Osteocyte (in vitro differentiated cells): ENCODE measurements around the gene BTD. TPM values are rescaled to one million over a fixed set of nuclear protein-coding genes. Genes with fewer than 3 reads are reported as not detected.

ENCODE experiments used
- DNase-seq: peaks from one replicate; pipeline ENCODE4 v3.0.0; 2021; ENCODE audit warnings: mixed read lengths; ENCODE audit not compliant: unreplicated experiment; ENCODE audit errors: extremely low spot score
- H3K27ac Mint-ChIP-seq: one replicate; pipeline ENCODE4 v1.8.0; 2021; ENCODE audit warnings: mild to moderate bottlenecking, mixed read lengths; ENCODE audit not compliant: unreplicated experiment
- H3K27me3 Mint-ChIP-seq: one replicate; pipeline ENCODE4 v1.8.0; 2021; ENCODE audit warnings: mixed read lengths; ENCODE audit not compliant: unreplicated experiment
- H3K36me3 Mint-ChIP-seq: one replicate; pipeline ENCODE4 v1.8.0; 2021; ENCODE audit warnings: mixed read lengths; ENCODE audit not compliant: unreplicated experiment
- H3K4me1 Mint-ChIP-seq: one replicate; pipeline ENCODE4 v1.8.0; 2021; ENCODE audit warnings: mixed read lengths; ENCODE audit not compliant: unreplicated experiment
- H3K4me3 Mint-ChIP-seq: one replicate; pipeline ENCODE4 v1.8.0; 2021; ENCODE audit warnings: mild to moderate bottlenecking, moderate library complexity, mixed read lengths; ENCODE audit not compliant: unreplicated experiment
- H3K9me3 Mint-ChIP-seq: one replicate; pipeline ENCODE4 v1.8.0; 2021; ENCODE audit warnings: mixed read lengths; ENCODE audit not compliant: unreplicated experiment
- CTCF ChIP-seq: fragments of 200-600 bp; sonication (generic); IDR thresholded peaks from 2 replicates; pipeline ENCODE4 v1.5.0; 2021; ENCODE audit warnings: antibody characterized with exemption, mild to moderate bottlenecking, moderate library complexity
- total RNA-seq: library from RNA; stranded (reverse); gene quantifications from 2 replicates; pipeline ENCODE4 v1.2.1, GENCODE V29; 2021

BTD gene
- total RNA-seq, 1 donor from 2014 or later, result 28.9 TPM

GRCh38 chr3:15557511-15557946 is 44.0 kb upstream of the BTD start:
- TF ChIP-seq CTCF, result peak; percentile 74
- DNase-seq, result no peak
- H3K9me3 Mint-ChIP-seq, result no peaks in the 10 kb centered on the region
- peaks cover 3% of the 10 kb centered on the region for H3K4me1 Mint-ChIP-seq
- H3K4me3 Mint-ChIP-seq, result no peak overlapping the region
- no peaks in the 10 kb centered on the region for H3K27me3 Mint-ChIP-seq
- peak overlapping the region; percentile 67 for H3K27ac Mint-ChIP-seq
- peaks cover 10% of the 10 kb centered on the region for H3K36me3 Mint-ChIP-seq

- no peak for DNase-seq
- no peaks in the 10 kb centered on the region for H3K9me3 Mint-ChIP-seq
- H3K27ac Mint-ChIP-seq, result no peak overlapping the region
- H3K27me3 Mint-ChIP-seq, result no peaks in the 10 kb centered on the region
- H3K36me3 Mint-ChIP-seq, result peaks cover 18% of the 10 kb centered on the region
- peaks cover 3% of the 10 kb centered on the region for H3K4me1 Mint-ChIP-seq
- H3K4me3 Mint-ChIP-seq, result no peak overlapping the region
- no peak for TF ChIP-seq CTCF
These were observed 43.0 kb upstream of the BTD start for GRCh38 chr3:15558581-15558980.

DNA sequence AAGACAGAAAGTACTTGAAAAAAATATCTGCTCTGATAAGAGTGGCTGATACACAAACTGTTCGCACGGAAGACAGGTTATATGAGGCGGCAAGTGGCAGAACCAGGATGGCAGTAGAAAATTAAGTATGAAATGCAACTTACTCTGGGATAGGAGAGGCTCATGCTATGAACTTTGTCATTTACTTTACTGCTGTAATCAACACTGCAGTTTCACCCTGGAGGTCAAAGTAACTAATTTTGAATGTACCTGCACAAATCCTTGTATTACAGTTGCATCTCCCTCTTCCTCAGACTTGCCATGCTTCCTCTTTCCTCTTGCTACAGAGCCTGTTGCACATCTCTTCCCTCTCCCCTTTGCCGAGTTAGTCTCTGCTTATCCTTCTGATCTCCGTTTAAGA is 39.0 kb upstream of the BTD start:
- peaks cover 24% of the 10 kb centered on the region for H3K36me3 Mint-ChIP-seq
- no peak overlapping the region for H3K27ac Mint-ChIP-seq
- DNase-seq, result no peak
- peaks cover 3% of the 10 kb centered on the region for H3K4me1 Mint-ChIP-seq
- H3K27me3 Mint-ChIP-seq, result no peaks in the 10 kb centered on the region
- no peaks in the 10 kb centered on the region for H3K9me3 Mint-ChIP-seq
- TF ChIP-seq CTCF, result no peak
- H3K4me3 Mint-ChIP-seq, result no peak overlapping the region

DNA sequence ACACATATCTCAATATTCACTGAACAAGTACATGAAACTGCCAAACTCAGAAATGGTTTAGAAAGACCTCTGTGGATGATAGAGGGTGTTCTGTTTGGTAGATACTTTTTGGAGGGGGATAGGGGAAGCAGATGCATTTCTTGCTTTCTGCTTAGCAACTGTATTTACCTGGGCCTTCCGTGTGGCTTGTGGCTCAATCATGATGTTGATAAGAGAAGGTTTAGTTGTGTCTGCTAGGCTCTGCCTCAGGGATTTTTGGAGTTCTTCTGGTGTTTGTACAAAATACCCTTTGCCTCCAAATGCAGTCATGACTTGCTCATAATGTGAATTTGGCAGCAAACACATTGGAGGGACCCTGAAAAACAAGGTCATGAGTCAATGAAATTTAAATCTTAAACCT is 38.4 kb upstream of the BTD start:
- Mint-ChIP-seq H3K4me3 (no peak overlapping the region), H3K4me1 (no peaks in the 10 kb centered on the region), H3K27me3 (no peaks in the 10 kb centered on the region), H3K9me3 (no peaks in the 10 kb centered on the region), H3K36me3 (peaks cover 30% of the 10 kb centered on the region), H3K27ac (no peak overlapping the region)
- no peak for DNase-seq
- no peak for TF ChIP-seq CTCF

- H3K36me3 Mint-ChIP-seq, result peaks cover 53% of the 10 kb centered on the region
- H3K9me3 Mint-ChIP-seq, result no peaks in the 10 kb centered on the region
- no peak overlapping the region for H3K27ac Mint-ChIP-seq
- TF ChIP-seq CTCF, result no peak
- H3K4me1 Mint-ChIP-seq, result no peaks in the 10 kb centered on the region
- no peak for DNase-seq
- H3K27me3 Mint-ChIP-seq, result no peaks in the 10 kb centered on the region
- H3K4me3 Mint-ChIP-seq, result no peak overlapping the region
These were observed 29.4 kb upstream of the BTD start for GRCh38 chr3:15572138-15572537.
